Measurements from ENCODE around the gene TNS1. TPM values are rescaled to one million over a fixed set of nuclear protein-coding genes. Genes with fewer than 3 reads are reported as not detected.

TNS1 gene
- total RNA-seq, 1 experiment from 2014 or later, result 0.74 TPM

DNA sequence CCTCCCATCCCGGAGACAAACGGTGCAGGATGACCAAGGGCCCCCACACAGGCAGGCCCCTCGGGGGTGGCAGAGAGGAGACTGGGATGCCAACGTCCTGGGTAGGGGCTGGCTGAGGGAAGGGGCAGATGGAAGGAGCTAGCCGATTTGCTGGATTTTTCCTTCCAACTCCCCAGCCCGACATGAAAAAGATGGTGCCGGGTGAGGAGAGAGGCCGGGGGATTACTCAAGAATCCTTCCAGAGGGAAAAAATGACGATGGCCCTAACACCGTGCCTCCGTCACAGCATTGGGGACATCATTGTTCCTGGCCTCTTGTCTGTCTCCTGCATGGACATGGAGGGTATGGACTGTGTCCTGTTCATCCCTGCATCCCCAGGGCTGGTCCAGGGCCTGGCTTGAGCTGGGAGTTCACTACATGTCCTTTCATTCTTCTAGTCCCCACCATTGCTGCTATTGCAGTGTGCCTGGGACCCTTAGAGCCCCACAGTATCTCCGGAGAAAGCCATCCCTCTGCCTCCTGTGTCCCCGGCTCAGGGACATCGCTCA lies 217.7 kb downstream of the TNS1 start:
- DNase-seq (ENCODE audit: low spot score), result no peak

DNA sequence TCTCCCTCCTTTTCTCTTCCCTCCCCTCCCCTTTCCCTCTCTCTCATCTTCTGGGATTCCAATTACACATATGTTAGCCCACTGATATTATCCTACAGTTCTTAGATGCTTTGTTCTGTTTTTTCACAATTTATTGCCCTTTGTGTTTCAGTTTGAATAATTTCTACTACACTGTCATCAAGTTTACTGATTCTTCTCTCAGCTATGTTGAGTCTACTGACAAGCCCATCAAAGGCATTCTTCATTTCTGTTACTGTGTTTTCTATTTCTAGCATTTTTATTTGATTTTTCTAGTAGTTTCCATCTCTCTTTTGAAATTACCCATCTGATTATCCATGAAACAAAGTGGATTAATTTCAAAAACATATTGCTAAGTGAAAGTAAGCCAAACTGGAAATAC lies 219.6 kb downstream of the TNS1 start:
- DNase-seq (ENCODE audit: low spot score), result no peak

DNA sequence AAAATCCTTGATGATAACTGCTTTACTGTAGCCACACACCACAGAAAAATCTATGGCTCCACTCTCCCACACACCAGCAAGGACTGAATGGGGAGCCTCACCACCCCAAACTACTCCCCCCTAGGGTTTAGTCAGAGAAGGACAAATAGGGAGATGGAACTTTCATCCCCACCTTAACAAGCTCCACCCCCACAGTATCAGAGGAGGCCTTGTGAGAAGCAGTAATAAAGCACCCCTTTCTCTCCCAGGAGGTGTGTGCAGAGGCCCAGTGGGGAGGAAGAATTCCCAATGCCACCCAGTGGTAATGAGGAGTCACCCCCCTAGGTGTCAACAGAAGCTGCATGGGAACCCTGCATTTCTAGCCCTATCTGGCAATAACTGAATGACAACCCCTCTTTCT lies 224.9 kb downstream of the TNS1 start:
- DNase-seq (ENCODE audit: low spot score), result no peak

DNA sequence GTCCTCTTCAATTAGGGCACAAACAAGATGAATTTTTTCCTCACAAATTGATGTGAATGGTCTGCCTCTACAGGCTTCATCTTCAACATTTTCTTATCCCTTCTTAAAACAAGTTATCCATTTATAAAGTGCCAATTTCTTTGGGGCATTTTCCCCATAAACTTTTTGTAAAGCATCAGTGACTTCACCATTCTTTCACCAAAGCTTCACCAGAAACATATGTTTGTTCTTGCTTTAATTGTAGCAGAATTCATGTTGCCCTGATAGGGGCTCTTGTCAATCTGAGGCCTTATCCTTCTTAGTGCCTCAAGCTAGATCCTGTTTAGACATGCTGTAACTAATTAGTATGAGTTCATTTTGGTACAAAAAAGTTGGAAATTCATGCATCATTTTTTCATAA lies 226.2 kb downstream of the TNS1 start:
- no peak for DNase-seq (ENCODE audit: low spot score)

DNA sequence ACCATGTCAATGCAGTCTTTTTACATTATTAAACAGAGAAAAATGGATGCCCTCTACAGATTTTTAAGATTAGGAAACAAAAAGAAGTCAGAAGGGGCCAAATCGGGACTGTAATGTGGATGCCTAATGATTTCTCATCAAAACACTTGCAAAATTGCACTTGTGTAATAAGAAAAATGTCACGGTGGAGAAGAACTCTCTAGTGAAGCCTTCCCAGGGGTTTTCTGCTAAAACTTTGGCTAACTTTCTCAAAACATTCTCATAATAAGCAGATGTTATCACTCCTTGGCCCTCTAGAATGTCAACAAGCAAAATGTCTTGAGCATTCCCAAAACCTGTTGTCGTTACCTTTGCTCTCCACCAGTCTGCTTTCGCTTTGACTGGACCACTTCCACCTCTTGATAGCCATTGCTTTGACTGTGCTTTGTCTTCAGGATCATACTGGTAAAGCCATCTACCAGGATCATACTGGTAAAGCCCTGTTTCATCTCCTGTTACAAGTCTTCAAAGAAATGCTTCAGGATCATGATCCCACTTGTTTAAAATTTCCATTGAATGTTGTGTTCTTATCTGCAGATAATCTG lies 226.8 kb downstream of the TNS1 start:
- DNase-seq (ENCODE audit: low spot score), result no peak

DNA sequence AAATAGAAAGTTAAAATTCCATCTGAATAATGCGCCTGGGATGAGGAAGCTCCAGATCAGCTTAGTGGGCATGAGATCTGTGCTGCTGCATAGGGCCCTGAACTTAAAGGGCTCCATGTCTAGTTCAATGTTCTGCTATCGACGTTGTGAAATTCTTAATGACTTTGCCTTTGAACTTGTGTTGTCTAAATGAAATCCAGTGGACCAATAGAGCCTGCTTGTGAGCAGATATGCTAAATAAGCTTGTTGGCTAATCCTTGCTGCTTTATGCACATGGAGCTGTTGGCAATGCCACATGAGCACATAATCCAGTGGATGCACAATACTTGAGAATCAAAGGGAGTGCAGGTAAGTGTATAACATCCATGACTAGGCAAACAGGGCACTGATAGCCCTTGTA lies 228.6 kb downstream of the TNS1 start:
- no peak for DNase-seq (ENCODE audit: low spot score)

DNA sequence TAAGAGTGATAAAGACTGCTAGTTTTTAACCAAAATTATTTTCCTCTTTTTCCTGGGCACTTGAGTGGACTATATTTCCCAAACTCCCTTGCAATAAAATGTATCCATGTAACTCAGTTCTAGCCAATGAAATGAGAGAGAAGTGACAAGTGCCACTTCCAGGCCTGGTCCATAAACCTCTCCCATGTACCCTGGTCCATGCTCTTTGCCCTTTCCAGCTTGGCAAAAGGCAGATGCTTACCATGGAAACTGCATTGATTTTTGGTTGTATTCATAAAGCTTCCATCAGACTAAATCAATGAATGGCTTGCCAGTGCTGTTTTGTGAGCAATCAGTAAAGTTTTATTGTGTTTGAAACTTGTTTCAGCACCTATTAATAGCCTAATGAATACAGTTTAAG lies 229.3 kb downstream of the TNS1 start:
- DNase-seq (ENCODE audit: low spot score), result no peak

DNA sequence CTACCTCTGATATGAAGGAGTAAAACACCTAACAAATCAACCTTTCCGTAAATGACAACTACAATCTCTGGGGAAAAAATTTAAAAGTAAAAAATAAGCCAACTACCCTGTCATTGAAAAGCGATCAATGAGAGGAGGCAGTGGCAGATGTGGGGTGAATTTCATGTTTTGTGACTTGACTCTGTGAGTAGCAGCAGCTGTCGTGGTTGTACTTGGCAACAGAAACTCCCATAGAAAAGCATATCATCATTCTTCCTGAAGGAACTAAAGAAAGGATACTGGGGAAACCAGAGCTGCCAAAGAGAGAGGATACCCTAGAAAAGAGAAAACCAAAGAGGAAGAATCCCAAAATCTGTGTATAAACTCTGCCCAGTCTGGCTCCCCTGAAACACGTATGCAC lies 236.4 kb downstream of the TNS1 start:
- no peak for DNase-seq (ENCODE audit: low spot score)

DNA sequence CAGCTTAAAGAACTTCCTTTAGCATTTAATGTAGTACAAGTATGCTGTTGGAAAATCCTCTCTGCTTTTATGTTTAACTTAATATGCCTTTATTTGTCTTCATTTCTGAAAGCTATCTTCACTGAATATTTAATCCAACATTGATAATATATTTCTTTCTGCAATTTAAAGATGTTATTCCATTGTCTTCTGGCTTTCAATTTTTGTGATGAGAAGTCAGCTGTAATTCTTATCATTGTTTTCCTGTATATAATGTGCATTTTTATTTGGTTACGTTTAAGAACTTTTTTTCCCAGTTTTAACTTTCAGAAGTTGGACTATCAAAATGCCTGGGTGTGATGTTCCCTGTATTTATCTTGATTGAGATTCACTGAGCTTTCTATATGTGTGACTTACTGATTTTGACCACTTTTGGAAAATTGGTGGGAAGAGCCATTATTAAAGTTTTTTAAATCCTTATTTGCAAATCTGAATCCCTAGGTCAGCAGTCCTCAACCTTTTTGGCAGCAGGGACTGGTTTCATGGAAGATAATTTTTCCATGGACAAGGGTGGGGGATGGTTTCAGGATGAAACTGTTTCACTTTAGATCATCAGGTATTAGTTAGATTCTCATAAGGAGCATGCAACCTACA lies 241.0 kb downstream of the TNS1 start:
- no peak for DNase-seq (ENCODE audit: low spot score)

DNA sequence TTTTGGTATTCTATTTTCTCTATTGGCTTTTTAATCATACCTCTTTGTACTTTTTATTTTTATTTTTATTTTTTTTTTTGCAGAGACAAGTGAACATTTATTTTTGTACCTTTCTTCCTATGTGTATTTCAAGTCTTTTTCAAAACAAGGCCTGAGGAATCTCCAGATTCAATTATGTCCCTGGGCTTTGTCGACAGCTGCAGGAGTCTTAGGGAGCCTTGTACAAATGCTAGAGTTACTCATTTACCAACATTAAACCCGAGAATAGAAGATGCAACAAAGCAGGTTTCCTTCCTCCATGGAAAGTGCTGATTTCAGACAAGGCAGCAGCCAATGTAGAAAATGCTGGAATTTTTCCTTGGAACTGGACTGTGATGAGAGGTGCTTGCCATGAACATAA lies 242.8 kb downstream of the TNS1 start:
- no peak for DNase-seq (ENCODE audit: low spot score)

DNA sequence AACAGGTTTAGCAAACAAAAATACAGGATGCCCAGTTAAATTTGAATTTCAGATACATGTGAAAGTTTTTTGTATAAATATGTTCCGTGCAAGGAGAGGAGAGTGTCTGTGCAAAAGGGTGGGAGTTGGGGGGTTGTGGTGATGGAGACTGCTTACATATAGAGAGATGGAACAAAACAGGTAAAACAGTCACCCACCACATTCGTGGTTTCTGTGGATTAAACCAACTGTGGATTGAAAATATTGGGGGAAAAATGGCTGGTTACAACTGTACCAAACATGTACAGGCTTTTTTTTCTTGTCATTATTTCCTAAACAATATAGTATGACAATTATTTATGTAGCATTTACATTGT lies 245.7 kb downstream of the TNS1 start:
- no peak for DNase-seq (ENCODE audit: low spot score)

DNA sequence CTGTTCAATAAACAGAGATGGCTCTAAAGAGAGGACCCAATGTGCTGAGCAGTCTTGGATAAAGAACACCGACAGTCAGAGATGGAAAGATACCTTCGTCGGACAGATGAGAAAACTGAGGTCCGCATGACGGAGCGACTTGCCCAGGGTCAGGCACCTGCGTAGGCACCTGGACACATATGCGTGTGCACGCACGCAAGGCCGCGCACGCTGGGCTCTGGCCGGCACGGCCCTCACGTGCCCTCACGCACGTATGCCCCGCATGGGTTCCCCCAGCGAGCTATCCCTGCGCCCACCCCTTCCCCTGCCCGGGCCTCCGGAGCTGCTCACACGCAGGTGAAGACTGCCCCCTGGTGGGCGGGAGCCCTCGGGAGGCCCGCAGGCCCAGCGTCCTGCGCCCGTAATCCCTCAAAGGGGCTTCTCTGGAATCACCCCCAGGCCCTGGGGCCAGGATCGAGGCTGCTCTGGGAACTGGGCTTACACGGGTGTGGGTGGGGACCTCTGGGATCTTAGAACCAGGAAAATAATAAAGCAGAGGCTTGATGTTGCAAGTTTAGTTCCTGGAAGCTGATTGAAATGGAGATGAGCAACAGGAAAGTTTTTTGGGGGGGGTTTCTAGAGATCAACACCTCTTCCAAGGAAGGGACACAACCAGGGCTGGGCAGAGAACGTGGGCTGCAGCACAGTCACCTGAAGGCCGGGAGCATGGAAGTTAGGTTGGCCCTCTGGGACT lies 246.3 kb downstream of the TNS1 start:
- peak; percentile 43 for DNase-seq (ENCODE audit: low spot score)

DNA sequence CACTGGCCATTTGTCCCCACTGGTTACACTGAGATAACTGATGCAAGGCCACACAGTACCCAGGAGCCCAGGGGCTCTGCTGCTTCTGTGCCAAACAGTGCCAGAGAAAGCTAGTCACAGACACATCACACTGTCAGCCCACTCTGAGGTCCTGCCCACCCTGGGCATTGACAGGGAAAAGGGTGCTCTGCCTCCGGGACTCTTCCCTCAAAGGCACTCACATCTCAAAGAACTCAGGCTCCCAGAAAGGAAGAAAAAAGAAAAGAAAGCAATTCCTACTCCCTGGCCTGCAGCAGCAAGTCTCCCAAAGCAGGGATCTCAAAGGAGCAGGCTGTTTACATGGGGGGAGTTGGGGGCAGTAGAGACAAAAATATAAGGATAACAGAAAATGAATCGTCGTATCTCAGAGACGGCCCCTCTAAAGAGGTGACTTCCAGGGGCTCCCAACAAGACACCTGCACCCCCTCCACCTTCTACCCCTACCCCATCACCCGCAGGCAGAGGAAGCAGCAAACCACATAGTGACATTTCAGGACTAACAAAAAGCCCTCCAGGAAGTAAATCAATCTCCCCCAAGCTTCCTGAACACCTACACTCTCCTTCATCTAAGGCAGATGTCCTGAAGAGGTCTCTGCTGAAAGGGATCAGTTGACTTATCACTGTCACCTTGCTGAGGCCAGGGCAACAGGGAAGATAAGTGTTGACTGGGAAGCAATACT lies 247.6 kb downstream of the TNS1 start:
- DNase-seq (ENCODE audit: low spot score), result no peak

DNA sequence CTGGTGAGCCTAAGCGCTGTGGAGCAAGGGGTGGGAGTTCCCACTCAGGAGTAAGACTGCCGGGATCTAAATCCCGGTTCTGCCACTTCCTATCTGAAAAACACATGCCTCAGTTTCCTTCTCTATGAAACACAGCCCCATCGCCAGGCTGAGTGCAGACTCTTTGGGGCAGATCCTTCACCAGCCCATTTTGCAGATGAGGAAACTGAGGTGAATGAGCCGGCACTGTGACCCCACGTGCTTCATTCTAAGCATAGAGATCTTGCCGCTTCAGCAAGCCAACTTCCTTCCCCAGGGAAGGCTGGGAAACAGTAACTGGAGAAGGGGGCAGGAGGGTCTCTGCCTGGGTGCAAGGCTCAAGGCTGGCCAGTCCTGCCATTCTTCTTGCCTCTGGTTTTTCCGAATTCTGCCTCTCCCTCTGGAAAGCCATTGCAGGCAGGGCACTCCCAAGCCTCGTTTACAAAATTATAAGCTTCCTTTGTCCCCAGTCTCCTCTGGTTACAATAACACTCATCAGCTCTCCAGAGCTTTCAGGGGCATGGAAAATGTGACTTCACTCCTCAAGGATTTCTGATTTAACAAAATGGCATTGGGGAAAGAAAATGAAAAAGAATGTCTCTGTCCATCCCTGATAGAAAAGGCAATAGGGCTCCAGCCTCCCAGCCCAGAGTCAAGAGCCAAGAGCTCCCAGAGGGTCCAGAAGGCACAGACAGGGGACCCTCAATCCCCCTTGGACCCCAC lies 249.2 kb downstream of the TNS1 start:
- DNase-seq (ENCODE audit: low spot score), result no peak

DNA sequence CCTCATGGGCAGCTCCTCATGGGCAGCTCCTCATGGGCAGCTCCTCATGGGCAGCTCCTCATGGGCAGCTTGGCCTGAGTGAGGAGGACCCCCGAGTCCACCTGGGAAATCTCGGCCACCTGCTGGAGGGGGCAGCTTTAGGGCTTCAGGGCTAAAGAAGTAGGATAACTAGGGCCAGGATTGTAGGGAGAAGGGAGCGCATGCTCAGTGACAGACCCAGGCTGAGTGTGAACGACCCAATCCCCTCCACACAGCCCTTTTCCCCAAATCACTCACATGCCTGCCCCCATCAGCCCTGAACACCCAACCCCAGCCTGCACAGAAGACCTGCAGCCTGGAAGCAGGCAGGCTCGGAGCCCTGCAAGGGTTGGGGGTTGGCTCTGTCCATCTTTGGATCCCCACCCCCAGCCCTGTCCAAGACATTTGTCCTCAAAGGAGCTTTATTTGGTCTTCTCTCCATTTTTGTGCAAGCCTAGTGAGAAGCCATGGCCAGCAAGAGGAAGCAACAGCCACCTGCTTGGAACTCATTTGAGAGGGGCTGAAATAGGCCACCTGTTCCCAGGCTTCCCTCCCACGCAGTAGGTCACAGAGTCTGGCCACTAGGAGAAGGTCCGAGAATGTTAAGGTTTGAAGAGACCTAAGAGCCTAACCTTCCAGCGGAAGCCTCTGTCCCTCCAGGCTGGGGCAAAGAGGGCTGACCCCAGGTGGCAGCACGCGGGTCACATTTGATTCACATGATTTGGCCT lies 249.9 kb downstream of the TNS1 start:
- no peak for DNase-seq (ENCODE audit: low spot score)

DNA sequence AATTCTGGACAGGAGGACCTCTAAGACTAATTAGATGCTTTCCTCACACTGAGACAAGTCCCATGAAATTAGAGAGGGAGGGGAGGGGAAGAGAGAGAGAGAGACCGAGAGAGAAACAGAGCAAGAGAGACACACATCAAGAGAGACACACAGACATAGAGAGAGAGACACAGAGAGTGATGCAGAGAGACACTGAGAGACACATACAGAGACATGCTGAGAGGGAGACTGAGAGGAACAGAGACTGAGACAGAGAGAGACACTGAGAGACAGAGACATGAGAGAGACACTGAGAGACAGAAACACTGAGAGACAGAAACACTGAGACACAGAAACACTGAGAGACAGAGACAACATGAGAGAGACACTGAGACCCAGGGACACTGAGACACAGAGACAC lies 250.8 kb downstream of the TNS1 start:
- no peak for DNase-seq (ENCODE audit: low spot score)

DNA sequence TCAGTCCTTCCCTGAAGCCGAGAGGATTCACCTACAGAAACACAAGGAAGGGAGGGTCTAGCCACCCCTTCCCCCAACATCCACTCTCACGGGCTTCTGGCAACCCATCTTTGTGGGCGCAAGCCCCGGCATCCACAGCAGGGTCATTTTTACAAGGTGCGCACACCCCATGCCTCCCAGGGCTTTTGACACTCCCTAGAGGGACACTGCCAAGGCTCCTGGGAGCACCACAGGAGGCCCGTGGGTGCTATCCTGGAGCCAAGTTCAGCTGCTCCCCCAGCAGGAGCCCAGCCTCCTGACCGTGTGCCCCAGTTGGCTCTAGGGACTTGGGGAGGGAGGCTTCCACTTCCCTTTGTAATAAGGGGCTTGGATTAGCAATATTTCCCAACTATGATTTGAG lies 251.6 kb downstream of the TNS1 start:
- no peak for DNase-seq (ENCODE audit: low spot score)

Measured in H4 (cell line).